HL-60/S4 treated with retinoic acid at 250 ng/mL for 4 days and 3 days (cell line): ENCODE measurements around the gene CDK14.

ENCODE experiments used
- in situ Hi-C: fragments of 300-500 bp; cut with MboI; formaldehyde crosslinking; loops from 2 replicates; pipeline ENCODE4 v1.7.0; 2022; ENCODE audit warnings: low sequenced_read_pairs

Gene CDK14

GRCh38 chr7:90595801-90596670 is at the start of gene CDK14:
CDK14 (plus strand) TSS chr7:90596321; CDS start chr7:90596628, 307 bp downstream.
- in situ Hi-C loops: no loop called here

GRCh38 chr7:90551036-90551435 is 45.1 kb upstream of the CDK14 start:
- in situ Hi-C loops: no loop called here

- in situ Hi-C loops: no loop called here
Observed at GRCh38 chr7:90552521-90552920, 43.6 kb upstream of the CDK14 start.

- in situ Hi-C loops: no loop called here
Observed at GRCh38 chr7:90560730-90561129, 35.4 kb upstream of the CDK14 start.

GRCh38 chr7:90563286-90563685 is 32.8 kb upstream of the CDK14 start:
- in situ Hi-C loops: no loop called here

- in situ Hi-C loops: no loop called here
Observed at GRCh38 chr7:90564455-90564854, 31.7 kb upstream of the CDK14 start.

- in situ Hi-C loops: no loop called here
Observed at GRCh38 chr7:90568213-90568612, 27.9 kb upstream of the CDK14 start.

GRCh38 chr7:90569368-90569767 is 26.8 kb upstream of the CDK14 start:
- in situ Hi-C loops: no loop called here

GRCh38 chr7:90570373-90570959 is 25.7 kb upstream of the CDK14 start:
- in situ Hi-C loops: no loop called here

GRCh38 chr7:90574146-90574819 is 21.8 kb upstream of the CDK14 start:
- in situ Hi-C loops: no loop called here

GRCh38 chr7:90574820-90575187 is 21.3 kb upstream of the CDK14 start:
- in situ Hi-C loops: no loop called here

- in situ Hi-C loops: no loop called here
Observed at GRCh38 chr7:90579181-90579688, 16.9 kb upstream of the CDK14 start.

- in situ Hi-C loops: no loop called here
Observed at GRCh38 chr7:90580051-90580450, 16.1 kb upstream of the CDK14 start.

GRCh38 chr7:90582164-90582563 is 14.0 kb upstream of the CDK14 start:
- in situ Hi-C loops: no loop called here

GRCh38 chr7:90584378-90584777 is 11.7 kb upstream of the CDK14 start:
- in situ Hi-C loops: no loop called here

- in situ Hi-C loops: no loop called here
Observed at GRCh38 chr7:90586091-90586490, 10.0 kb upstream of the CDK14 start.

- in situ Hi-C loops: no loop called here
Observed at GRCh38 chr7:90587766-90588165, 8.4 kb upstream of the CDK14 start.

- in situ Hi-C loops: no loop called here
Observed at GRCh38 chr7:90592033-90592432, 4.1 kb upstream of the CDK14 start.

- in situ Hi-C loops: no loop called here
Observed at GRCh38 chr7:90593205-90593604, 2.9 kb upstream of the CDK14 start.

GRCh38 chr7:90594751-90595317 is 1.3 kb upstream of the CDK14 start:
- in situ Hi-C loops: no loop called here

- in situ Hi-C loops: no loop called here
Observed at GRCh38 chr7:90595342-90595800, 750 bp upstream of the CDK14 start.
